GM21390 (cell line): ENCODE data around the gene ZNF784.
A peak's percentile ranks its signal among the peaks of the same experiment; 100 is the strongest.

ENCODE experiments used
- ATAC-seq: cut with Tn5 transposase; IDR thresholded peaks from one replicate; pipeline ENCODE4 v1.9.1; 2021; ENCODE audit not compliant: unreplicated experiment

ZNF784 gene

DNA sequence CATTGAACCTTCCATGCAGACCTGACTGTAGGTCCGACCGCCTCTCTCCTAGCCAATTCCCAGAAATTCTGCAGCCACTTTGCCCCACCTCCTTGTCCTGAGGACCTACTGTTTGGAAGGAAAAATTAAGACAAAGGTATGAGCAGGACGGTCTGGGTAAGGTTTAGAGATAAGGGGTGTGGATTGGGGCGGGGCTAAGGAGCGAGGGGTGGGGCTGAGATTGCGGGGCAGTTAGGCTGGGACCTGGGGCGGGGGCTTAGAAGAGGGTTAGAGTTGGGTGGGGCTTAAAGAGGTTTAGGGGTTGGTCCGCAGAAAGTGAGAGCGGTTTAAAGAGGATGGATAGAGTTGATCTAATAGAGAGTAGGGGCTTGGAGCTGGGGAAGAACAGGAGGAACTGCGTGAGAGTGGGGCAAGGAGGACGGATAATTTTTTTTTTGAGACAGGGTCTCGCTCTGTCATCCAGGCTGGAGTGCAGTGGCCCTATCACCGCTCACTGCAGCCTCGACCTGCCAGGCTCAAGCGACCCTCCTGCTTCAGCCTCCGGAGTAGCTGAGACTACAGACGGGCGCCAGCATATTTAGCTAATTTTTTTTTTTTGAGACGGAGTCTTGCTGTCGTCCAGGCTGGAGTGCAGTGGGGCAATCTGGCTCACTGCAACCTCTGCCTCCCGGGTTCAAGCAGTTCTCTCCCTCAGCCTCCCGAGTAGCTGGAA, 20.6 kb downstream of the ZNF784 start:
- ATAC-seq, result no peak

DNA sequence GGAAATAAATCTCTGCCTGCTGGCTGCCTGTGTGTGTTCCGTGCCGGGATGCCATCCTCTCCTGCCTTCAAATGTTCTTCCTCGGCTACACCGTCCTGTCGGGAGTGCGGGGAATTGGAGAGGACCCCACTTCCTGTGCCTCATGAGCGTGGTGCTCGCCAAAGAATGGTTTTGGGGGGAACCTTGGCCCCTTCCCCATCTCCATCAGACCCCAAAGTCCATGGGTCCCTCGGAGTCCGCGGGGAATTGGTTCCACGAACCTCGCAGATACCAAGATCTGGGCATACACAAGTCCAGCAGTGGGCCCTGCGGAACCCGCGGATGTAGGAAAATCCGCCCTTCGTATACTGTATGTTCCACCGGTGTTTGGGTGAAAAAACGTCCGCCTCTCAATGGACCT, 21.3 kb downstream of the ZNF784 start:
- ATAC-seq, result no peak

DNA sequence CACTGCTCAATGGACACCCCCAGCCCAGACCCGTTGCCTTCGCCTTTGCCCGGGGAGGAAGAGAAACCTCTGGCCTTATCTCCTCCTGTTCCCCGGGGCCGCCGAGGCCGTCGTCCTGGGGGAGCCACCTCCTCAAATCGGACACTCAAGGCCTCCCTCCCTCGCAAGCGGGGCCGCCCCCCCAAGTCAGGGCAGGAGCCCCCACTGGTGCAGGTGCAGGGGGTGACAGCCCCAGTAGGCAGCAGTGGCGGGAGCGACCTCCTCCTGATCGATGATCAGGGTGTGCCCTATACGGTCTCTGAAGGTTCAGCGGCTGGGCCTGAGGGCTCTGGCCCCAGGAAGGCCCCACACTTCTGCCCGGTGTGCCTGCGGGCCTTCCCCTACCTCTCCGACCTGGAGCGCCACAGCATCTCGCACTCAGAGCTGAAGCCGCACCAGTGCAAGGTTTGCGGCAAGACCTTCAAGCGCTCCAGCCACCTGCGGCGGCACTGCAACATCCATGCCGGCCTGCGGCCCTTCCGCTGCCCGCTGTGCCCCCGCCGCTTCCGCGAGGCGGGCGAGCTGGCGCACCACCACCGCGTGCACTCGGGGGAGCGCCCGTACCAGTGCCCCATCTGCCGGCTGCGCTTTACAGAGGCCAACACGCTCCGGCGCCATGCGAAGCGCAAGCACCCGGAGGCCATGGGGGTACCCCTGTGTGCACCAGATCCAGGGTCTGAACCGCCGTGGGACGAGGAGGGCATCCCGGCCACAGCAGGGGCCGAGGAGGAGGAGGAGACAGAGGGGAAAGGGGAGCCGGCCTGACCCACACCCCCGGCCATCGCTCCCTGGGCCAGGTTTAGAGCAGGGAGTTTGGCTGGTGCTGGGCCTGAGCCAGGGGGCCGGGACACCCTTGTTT, 22.0 kb downstream of the ZNF784 start:
- ATAC-seq, result no peak

DNA sequence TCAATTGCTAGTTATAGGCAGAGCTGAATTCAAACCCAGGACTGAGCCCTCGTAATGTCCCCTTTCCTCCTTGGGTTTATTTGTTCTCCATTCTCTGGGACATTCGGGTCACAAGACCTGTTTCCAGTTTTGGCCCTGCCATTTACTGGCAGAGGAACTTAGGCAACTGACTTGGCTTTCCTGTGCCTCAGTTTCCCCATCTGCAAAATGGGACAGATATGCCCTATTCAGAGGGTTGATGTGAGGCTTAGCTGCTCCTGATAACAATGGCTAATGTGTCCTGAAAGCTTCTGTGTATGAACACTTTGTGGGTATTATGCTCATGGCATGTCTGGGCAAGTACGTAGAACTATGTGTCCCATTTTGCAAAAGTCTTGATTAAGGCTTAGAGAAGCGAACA, 23.3 kb downstream of the ZNF784 start:
- no peak for ATAC-seq

DNA sequence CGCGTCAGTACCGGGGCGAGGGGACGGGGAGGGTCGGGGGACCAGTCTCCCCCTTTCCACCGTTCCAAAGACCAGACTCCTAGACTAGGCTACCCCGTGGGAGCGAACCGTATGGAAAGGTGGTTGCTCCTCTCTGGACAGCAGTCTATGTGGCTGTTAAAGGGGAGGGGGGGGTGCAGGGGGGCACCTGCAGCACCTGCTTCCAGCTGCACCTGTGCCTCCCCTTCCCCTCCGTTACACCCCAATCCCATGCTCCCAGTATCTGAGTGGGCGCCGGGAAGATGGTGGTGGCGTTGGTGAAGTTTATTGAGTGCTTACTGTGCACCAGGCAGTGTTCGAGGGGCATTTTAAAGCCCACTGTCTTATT, 23.7 kb downstream of the ZNF784 start:
- no peak for ATAC-seq

DNA sequence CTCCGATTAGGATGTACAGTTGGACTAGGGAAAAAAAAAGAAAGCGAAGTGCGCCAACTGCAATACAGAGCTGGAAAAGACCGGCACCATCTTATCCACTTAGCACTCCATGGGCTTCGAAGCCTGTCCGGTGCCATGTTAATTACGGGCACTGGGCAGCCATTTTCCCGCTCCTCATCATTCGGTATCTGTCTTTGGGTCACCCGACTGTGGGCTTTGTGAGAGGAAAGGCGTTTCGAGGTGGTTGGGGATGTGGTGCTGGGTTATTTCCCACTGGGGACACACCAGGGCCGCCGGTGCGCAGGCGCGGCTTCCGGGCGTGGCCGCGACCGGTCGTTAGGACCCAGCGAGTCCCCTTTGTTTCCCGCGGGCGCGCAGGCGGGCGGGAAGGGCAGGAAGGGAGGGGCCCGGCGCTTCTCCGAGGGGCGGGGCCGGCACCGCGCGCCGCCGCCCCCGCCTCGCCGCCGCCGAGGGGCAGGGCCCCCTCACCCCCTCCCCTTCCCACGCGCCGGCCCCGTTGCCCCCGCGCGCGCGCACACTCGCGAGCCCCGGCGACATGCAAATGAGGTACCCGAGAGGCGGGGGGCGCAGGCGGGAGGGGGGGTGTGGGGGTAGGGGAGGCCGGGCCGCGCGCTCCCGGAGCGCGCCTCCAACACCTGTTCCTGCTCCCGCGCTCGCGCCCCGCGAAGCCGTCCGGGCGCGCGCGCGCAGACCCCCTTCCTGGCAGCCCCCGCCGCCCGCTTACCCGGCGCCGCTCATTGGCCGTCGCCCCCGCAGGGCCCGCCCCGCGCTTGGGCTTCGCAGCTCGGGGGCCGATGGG, 24.3 kb downstream of the ZNF784 start, which contains the start of gene ZNF524:
Gene ZNF524, plus strand, starts transcription at position 447 of the 820 bp plus-strand sequence. CDS start 1,825 bp downstream, outside the sequence.
- peak; percentile 32 for ATAC-seq

DNA sequence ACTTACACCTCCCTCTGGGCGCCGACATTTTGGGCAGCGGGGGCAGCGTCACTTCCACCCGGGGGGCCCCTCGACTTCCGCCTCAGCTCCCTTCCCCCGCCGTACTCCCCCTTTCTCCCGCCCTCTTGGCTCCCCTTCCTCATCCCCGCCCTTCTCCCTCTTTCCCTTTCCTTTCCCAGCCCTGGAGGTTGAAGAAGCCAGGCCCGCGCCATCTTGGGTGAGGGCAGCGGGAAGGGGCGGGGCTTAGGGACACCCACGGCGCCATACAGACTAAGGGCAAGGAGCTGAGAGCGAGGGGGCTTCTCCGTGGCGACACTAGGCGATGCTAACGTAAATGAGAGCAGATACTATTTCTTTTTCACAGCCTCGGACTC, 24.9 kb downstream of the ZNF784 start, which contains the start of gene FIZ1:
Gene FIZ1, minus strand, starts transcription at position 50 of the 374 bp plus-strand sequence. CDS start 1,652 bp downstream, outside the sequence.
- peak; percentile 54 for ATAC-seq

DNA sequence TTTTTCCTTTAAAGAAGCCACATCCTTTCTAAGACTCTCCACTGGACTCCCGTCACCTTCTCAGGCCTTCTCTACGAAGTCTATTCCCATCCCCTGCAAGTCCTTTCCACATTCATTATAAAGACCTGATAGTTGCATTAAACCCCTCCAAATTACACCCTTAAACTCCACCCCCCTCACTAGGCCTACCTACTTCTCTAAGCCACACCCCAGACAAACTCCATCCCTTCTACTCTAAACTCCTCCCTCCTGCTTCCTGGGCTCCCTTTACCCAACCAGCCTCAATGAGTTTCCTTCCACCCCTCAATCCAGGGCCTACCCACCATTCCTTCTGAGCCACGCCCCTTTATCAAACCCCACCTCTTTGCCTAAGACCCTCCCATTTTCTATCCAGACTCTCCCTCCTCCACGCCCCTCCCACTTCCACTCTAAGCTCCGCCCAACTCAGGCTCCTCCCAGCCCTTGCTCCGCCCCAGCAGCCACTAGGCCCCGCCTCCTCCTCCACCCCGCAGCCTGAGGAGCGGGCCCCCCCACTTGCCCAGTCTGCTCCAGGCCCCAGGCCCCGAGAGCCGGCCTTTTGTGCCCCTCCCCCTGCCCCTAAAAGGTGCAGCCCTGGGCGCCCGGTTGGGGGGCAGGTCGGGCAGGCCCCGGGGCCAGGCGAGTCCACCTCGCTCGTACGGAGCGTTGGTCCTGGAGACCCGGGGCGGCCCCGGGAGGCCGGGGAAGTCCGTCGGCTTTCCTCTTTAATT, 25.5 kb downstream of the ZNF784 start:
- ATAC-seq, result peak; percentile 45

DNA sequence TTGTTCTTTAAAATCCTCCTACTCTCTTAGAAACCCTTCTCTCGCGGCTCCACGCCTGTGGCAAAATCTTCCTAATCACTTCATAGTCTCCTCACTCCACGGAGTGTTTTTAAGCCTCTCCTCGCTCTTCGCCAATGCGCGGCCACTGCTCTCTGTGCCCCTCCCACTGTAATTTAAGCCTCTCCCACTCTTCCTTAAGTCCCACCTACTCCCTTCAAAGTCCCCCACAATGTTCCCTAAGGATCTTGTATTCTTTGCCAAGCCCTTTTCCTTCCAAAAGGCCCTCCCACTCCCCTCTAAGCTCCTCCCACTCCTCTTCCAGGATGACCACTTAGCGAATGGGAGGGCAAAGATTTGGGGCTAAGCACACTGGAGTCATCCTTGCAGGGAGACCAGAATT, 26.3 kb downstream of the ZNF784 start:
- no peak for ATAC-seq

DNA sequence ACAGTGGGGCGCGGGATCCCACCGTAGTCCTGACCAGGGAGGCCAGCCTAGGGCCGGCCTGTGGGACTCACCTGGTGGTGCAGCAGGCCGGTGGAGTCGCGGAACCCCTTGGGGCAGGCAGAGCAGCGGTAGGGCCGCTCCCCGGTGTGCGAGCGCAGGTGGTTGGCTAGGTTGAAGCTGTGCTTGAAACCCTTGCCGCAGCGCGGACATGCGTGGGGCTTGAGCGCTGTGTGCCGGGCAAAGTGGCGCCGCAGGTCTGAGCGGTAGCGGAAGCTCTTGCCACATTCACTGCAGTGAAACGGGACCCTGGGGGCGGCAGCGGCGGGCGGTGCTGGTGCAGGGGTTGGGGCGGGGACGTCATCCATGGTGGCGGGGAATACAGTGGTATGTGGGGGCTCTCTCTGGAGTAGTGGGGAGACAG, 26.9 kb downstream of the ZNF784 start:
- ATAC-seq, result no peak

DNA sequence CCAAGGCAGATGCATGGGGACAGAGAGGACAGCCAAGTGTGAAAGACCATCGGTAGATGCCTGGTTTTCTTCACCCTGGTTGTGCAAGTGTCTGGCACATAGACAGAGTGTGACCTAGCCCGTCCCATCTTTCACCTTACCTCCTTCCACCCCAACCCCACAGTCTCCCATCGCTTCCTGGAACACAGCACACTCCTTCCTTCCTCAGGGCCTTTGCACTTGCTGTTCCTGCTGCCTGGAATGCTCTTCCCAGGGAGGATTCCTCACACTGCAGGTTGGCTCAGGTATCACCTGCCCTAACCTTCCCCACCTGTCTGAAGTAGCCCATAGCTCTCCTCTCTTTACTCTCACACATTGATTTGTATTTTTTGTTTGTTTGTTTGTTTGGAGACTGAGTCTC, 28.1 kb downstream of the ZNF784 start:
- no peak for ATAC-seq

DNA sequence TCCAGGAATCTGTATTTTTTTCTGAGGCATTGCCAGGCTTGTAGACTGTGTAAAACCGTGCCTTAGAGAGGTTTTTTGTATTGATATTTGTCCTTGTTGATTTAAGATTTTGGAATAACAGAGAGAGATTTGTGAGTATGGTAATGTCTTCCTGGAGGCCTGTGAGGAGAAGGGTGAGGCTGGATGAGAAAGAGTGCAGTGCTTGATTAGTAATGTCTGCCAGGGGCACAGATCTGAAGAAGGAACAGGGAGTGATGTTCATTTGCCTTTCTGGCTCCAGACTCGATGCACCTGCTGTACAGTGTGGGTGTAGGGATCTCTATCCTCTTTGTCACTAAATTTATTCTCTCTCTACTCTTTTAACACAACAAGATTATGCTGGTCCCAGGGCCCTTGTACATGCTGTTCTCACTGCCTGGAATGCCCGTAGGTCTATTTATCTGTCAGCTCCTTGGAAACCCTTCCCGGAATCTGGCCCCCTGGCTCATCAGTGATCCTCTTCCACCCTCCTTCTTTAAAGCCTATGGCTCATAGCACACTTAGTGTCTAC, 29.3 kb downstream of the ZNF784 start:
- ATAC-seq, result no peak

DNA sequence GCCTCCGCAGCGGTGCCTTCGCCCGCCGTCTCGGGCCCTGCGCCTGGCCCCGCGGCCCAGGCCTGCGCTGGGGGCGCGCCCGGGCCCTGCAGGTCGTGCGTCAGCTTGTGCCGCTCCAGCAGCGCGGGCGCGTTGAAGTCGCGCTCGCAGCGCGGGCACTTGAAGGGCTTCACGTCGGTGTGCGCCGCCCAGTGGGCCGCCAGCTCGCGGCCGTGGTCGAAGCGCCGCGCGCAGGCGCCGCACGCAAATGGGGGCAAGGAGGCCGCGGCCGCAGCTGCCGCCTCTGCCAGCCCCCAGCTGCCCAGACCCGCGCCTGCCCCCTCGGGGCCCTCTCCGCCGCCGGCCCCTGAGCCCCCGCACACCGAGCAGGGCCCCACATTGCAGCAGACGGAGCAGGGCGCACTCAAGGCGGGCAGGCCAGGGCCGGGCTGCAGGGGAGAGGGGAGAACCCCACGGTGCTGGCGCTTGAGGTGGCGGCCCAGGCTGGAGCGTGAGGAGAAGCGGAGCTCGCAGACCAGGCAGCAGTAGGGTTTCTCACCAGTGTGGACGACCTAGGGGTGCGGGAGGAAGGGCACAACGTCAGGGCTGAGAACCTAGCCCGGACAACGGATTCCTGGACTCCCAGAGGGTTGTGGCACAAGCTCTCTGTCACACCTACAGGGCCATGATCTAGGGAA, 31.1 kb downstream of the ZNF784 start:
- ATAC-seq, result no peak

DNA sequence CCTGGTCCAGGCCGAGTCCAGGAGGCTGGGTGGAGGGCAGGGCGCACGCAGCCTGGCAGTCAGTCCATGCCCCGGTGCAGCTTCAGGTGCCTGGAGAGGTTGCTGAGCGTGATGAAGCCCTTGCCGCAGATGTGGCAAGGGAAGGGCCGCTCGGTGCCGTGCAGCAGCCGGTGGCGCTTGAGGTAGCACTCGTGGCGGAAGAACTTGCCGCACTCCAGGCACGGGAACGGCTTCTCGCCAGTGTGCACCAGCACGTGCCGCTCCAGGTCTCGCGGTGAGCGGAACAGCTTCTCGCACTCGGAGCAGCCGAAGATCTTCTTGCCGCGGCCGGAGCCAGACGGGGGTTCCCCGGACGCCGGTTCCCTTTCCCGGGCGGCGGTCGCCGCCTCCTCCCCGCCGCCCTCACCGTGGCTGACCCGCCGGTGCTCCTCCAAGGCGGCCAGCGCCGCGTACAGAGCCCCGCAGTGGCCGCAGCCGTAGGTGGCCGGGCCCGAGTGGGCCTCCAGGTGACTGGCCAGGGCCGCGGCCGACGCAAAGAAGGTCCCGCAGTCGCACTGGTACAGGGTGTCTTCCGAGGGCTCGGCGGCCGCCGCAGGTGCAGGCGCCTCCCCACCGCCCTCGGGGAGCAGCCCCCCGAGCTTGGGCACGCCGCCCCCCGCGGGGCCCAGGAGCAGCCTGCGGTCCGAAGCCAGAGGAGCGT, 31.8 kb downstream of the ZNF784 start:
- ATAC-seq, result no peak

DNA sequence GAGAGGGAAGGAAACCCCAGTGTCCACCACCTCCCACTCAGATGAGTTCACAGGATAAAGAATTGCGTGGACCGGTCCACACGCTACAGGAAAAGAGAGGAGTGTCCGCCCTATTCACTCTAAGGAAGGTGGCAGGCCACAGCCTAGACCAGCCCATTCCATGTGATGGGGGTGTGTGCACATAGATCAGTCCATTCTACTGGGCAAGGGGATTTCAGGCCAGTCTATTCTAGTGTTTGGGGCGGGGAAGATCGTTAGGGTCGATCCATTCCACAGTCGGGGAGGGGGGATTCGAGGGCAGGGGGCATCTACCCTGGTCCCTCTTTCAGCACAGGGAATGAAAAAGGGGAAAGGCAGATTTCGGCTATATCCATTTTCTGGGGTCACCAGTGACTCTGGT, 32.8 kb downstream of the ZNF784 start:
- no peak for ATAC-seq

DNA sequence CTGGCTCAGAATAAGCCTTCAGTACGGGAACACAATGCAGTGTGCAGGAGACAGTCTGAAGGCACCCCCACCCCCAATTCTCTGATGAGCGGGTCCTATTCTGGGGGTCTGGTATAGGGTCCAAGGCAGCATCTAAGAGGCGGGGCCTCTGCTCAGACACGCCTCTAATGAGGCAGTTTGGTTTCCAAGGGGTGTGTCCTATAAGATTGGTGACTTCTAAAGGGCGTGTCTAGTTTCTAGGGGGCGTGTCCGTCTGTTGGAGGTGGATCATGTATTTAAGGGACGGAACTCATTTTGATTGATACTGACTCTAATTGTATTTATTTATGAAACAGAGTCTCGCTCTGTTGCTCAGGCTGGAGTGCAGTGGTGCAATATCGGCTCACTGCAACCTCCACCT, 33.7 kb downstream of the ZNF784 start:
- no peak for ATAC-seq

DNA sequence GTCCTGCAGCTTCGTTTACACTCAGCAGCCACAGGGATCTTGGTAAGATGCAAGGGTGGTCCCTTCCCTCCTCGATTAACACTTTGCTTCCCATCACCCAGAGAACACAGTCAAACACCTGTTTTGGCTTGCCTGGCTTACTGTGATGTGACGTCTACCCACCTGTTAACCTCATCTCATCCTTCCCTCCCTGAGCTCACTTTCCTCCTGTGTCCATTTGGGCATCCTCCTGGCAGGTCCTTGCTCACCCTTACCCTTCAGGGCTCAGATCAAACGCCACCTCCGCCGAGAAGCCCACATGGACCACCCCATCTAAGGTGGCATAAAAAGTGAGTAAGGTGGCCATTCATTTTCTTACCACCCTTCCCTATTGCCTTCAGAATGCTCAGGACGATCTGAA, 34.3 kb downstream of the ZNF784 start:
- no peak for ATAC-seq

DNA sequence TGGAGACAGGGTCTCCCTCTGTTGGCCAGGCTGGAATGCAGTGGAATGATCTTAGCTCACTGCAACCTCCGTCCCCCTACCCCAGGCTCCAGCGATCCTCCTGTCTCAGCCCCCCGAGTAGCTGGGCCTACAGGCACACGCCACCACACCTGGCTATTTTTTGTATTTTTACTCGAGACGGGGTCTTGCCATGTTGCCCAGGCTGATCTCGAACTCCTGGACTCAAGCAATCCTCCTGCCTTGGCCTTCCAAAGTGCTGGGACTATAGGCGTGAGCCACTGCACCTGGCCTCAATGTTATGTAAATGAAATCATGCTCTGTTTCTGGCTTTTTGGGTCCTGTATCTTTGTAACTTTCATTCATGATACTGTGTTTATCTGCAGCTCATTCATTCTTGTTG, 35.6 kb downstream of the ZNF784 start:
- no peak for ATAC-seq
